GM12892 (cell line): ENCODE results near the gene DRAXIN.

Experiments
- POLR2A ChIP-seq: IDR thresholded peaks from 2 replicates; pipeline ENCODE4 v1.6.1; 2011; ENCODE audit warnings: low read depth, low read length, control low read depth
- POLR2AphosphoS5 ChIP-seq: IDR thresholded peaks from 2 replicates; pipeline ENCODE4 v1.6.1; 2011; ENCODE audit warnings: low read depth, low read length, control low read depth

DNA sequence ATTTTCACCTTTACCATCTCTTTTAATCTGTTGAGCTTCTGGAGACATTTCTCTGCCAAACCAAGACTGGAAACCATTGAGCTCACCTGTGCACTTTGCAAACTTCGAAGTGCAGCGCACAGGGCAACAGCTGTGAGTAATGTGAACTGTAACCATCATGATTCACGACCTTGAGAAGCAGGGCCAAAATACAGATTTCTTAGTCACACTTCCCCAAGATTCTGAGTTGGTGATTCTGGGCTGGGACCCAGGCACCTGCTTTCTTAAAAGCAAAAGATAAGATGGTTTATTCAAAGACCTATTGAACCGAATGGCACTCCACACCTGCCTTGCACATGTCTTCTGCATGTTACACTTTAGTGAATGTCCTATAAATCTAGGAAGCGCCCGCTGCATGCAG lies 54.6 kb downstream of the DRAXIN start:
- TF ChIP-seq POLR2AphosphoS5: no peak
- TF ChIP-seq POLR2A: no peak
